Right lung (tissue), 5 donors: ENCODE results near the gene COL16A1. TPM values are rescaled to one million over a fixed set of nuclear protein-coding genes. Genes with fewer than 3 reads are reported as not detected.

ENCODE experiments used
- DNase-seq, 2 donors: peaks; one replicate each; pipeline ENCODE4 v3.0.0-alpha.2; 2013
- polyA plus RNA-seq, 5 donors: library from polyadenylated mRNA; unstranded; fragments of 120-200 nt; gene quantifications; one replicate each; pipeline versions ENCODE4 v1.2.1 to v1.2.3, GENCODE V29; 2013; ENCODE audit warnings: inconsistent platforms in 1 of 5, low replicate concordance in 1 of 5; ENCODE audit not compliant: insufficient read length in 5 of 5, insufficient read depth in 1 of 5

The COL16A1 gene
- polyA plus RNA-seq, 5 donors = 99.7 to 160 (median 132) TPM

DNA sequence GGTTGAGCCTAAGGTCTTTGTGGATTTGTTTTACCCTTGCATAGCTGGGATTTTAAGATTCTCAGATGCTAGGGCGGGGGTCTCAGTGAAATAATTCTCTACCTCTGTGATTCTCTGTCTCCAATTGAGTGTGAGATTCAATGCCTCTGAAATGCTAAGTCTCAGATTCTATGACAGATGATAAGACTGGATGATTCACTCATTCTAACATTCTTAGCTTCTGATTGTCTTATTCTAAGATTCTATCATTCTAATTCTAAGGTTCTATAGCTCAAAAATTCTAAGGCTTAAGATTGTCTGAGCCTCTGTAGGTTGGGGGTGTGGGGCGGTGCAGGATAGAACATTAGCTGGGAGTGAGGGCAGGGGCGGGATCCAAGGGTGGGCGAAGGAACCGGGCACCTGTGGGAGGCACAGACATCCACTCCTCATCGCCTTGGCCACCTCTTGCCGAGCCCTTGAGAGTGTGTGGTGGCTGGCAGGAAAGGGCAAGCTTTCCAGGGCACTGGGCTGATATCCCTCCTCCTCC is 30.8 kb upstream of the COL16A1 start:
- no peak for DNase-seq

DNA sequence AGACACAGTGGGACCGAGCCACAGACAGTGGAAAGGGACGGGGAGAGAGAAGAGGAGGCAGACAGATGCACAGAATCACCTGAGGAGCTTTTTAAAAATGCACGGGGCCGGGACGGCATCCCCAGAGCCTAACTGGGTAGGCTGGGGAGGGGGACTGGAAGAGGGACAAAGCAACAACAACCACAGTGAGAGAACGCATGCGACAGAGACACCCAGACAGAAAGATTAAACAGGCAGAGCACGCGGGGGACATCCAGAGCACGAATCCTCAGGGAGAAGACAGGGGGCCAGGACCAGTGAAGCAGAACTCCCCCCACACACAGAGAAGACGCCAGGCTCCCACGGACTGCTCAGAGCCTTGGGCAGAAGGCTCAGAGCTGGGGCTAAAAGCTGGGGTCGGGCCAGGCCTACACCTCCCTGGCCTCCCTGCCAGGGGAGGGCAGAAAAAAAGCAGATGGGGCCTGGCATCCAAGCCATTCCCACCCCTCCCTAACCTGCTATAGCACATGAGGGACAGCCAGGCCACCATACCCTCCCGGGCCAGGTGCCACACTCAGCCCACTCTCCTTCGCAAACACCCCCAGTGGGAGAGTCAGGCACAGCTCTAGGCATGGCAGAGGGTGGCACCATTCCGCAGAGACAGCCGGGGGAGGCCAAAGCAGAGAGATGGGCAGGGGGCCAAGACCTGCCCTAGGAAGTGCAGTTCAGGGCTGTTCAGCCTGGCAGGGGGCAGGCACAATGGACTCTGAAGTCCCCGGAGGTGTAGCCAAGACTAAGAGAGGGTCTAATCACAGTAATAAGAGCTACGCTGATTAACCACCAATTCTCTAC is 29.8 kb upstream of the COL16A1 start:
- DNase-seq = no peak

- no peak for DNase-seq
Observed at GRCh38 chr1:31732751-31733289, 29.0 kb upstream of the COL16A1 start.

DNA sequence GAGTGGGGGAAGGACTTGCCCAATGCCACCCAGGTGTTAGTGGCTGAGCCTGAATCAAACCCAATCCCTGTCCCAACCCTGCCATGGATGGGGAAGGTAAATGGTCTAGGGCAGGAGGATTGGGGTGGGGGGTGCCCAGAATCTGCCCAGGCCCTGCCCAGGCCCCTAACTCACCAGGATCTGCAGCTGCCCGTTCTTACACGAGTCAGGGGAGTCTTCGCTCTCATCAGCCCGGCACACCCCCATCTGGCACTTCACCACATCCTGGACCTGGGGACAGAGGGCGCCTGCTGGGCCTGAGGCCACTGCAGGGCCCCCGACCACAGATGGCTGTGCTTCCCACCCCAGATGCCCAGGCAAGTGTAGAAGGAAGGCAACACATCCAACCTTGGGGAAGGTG is 28.5 kb upstream of the COL16A1 start:
- no peak for DNase-seq

DNA sequence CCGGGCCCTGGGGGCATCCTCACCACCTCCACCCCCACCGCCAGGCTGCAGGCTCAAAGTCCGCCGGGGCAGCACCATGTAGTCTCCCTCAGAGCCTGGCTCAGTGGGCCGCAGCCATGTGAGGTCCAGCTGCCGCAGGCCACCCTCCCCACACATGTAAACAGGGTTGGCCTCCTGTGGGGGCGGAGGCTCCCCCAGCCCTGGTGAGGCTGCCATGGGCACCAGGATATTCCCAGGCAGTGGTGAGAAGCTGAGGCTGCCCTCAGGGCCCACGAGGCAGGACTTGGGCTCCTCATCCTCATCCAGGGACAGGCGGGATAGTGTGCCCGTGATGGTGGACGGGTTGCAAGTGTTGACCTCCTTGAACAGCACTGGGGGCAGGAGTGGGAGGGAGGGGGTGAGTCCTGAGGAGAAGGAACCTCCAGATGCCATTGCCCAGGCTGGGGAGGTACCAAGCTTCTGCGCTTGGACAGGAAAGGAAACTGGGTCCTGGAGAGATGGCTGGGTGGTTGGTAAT is 27.3 kb upstream of the COL16A1 start:
- DNase-seq = no peak

DNA sequence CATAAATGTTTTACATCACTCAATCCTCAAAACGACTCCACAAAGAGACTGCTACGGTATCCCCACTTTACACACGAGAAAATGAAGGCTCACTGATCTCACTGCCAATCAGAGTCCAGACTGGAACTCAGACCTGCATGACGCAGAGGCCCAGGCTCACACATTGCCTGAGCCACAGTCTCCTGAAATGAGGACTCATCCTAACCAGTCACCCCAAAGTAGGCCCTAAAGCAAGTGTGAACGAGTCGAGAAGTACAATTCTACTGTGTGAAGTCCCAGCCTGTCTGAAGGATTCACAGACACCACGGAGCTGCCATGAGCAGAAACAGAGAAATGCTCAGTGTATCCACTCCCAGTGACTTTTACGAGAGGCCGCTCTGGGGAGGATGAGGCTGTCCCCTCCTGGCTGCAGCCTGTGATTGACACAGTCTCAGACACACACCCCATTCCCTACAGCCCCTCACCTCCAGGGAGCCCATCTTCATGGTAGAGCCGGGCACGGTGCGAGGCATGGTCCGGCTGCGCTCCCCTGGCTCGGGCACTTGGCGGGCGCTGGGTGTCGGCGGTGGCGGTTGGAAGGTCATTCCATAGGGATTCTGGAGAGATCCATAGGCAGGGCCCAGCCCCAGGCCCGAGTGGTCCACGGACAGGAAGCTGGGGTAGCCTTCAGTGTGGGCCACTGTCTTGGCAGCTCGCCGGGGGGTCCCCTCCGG is 26.7 kb upstream of the COL16A1 start:
- DNase-seq = no peak

DNA sequence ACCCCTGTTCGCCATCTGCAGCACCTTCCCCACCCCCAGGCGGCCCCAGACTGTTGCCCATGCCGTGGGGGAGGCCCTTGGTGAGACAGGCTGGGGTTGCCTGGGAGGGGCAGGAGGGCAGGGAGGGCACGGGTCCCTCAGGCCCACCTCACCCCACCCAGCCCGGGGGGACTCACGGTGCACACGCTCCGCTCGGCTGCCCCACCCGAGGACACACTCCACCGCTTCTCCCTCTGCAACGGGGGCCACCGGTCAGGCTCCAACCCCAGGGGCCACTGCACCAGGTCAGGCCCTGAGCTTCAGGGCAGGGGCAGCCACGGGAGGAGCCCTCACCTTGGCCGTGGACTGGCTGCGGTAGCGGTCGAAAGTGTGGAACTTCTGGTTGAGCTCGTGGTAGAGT is 24.0 kb upstream of the COL16A1 start:
- DNase-seq = no peak

- no peak for DNase-seq
Observed at GRCh38 chr1:31727195-31727594, 23.4 kb upstream of the COL16A1 start.

DNA sequence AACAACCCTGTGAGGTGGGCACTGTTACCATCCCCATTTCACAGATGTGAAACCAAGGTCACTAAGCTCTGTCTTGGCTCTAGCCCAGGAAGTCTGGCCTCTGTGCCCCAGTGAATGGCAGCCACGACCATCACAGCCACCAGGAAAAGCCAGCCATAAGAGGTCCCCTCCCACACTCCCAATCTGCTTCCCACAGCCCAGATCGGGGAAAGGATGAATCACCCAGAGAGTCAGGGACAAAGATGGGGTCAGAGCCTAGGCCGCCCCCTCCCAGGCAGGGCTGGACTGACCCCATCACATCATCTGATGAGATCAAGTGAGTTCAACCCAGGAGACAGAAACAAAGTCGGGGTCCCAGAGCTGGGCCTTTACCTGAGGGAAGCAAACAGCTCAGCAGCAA is 22.9 kb upstream of the COL16A1 start:
- DNase-seq = no peak

DNA sequence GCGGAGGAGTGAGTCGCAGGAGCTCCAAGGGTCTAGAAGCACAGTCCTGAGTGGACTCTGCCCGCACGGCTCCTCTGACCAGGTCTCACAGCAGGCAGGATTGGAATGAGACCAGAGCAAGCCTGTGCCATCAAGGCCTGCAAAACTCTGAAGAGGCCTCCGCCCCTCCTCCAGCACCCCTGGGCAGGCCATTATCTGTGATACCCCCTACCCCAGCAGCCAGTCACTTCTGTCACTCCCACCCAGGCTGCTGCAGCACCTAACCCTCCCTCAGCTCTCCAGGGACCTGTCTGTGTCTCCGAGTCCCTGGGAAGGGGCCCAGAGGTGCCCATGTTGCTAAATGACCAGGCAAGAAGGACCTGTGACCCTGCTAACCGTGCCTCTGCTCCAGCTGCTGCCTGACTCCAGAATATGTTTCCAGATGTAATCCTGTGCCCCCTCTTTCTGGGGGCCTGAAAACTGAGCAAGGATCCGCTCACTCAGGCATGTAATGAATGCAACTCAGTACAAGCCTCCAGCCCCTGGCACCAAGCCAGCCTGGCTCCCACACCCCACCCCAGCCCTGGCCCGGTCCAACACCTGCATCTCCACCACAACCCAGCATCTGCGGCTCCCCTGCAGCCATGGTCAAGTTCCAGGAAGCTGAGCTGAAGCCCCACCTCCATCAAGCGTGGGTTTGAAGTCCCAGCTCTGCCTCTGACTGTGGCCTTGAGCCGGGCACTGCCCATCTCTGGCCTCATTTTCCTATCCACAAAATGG is 22.1 kb upstream of the COL16A1 start:
- DNase-seq = no peak

- no peak for DNase-seq
Observed at GRCh38 chr1:31725134-31725533, 21.3 kb upstream of the COL16A1 start.

DNA sequence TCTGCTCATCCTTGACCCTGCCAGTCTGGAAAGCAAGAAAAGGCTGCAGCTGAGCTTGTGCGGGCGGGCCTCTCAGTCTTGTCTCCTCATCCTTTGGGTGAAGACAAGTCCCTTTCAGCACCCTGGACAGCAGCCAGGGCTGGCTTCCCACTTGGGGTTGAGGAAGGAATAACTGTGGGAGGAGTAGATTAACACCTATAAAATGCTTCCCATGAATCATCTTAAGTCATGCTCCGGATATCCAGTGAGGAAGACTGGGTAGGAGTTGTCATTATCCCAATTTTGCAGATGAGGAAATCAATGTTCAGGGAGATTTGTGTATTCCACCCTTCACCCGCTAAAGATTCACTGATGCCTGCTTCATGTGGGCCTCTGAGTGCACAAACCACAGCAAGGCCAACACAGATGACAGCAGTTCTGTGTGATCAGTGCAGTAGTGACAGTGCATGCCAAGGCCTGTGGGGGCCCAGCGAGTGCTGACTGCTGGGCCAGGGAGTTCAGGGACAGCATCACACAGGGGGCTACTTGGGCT is 20.1 kb upstream of the COL16A1 start:
- peak; percentile 43 to 57 for DNase-seq

- DNase-seq = no peak
Observed at GRCh38 chr1:31718327-31718897, 14.6 kb upstream of the COL16A1 start.

DNA sequence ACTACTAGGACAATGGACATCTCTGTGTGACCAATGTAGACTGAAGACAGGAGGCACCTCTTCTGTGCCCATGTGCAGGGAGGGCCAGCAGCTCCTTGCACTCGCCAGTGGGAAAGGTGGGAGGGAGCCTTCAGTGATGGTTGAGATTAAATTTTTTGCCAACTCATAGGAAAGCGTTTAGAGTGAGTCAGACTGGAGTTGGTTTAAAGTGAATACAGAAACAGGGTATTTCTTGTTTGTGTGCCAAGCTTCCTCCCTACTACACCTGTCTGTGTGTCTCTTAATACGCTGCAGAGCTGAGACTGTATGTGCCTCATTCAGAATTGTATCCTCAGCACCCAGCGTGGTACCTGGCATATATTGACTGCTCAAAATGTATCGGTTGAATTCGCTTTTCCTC is 13.5 kb upstream of the COL16A1 start:
- no peak for DNase-seq

DNA sequence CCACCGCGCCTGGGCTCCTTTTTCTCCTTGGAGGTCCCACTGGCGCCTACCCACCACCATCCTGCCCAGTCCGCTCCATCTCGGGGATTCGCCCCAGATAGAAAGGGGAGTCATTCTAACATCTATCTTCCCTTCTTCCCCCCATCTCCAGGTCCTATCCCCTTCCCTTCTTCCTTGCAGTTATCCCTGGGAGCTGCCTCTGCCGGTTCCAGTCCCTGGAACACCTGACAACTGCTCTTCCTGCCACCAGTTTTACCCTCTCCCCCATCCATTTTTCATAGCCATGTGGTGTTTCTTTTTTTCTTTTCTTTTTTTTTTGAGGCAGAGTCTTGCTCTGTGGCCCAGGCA is 12.0 kb upstream of the COL16A1 start:
- DNase-seq = no peak

DNA sequence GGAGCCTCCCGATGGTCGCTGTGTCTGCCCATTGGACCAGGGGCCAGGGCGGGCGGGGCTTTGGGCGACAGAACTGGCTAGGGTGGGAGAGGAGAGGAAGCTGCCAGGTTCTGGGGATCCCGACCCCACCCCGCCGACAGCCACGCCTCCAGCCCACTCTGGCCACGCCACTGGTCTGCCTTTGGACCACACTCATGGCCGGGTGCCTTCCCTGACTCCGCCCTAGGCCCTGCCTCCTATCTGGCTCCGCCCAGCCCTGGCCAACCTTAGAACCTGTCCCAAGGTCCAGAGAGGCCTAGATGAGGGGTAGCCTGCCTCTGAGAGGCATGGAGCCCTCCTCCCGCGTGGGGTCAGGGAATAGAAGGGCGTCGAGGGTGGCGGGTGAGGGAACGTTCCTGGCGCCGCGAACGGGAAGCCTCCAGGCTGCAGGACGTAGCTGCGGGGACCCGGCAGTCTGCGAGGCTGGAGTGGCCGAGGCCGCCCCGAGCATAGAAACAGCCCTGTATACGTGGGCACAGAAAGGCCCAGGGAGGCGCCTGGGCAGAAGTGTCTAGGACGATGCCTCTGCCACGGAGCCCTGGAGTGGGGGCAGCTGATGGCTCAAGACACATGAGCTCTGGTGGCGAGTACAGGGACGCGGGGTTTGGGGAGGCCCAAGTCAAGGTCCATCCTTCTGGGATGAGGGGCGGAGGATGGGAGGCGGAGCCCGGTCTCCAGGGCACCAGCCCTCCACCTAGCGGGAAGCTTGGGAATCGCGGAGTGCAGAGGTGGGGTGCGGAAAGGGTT is 11.5 kb upstream of the COL16A1 start:
- peak; percentile 93 for DNase-seq

- no peak for DNase-seq
Observed at GRCh38 chr1:31714442-31715086, 10.7 kb upstream of the COL16A1 start.

GRCh38 chr1:31712630-31713029 is 8.8 kb upstream of the COL16A1 start:
- DNase-seq = peak in 1 of 2 donors; percentile 39

GRCh38 chr1:31712068-31712467 is 8.3 kb upstream of the COL16A1 start:
- DNase-seq = no peak

DNA sequence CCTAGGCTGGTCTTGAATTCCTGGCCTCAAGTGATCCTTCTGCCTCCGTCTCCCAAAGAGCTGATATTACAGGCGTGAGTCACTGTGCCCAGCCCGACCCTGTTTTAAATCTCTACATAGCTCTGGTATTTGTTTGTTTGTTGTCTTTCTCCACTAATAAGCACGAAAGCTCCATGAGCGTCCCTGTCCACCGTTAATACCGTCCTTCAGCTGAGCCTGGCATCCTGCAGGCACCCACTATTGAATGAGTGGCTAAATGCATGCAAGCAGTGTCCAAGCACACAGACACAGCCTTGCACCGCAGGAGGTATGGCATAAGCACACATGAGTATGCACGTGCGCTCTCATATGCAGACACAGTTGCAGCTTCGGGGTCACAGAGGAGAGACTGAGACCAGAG is 4.5 kb upstream of the COL16A1 start:
- DNase-seq = no peak
